ENCODE results near the gene NCOA3. TPM values are rescaled to one million over a fixed set of nuclear protein-coding genes. Genes with fewer than 3 reads are reported as not detected.

Gene NCOA3
- total and polyA plus RNA-seq, 2 of the 8 experiments (the other 6 are each of a cell fraction or from before 2014, with no cell fraction given): 7.9 to 24.7 TPM

- H2BK15ac ChIP-seq (ENCODE audit: low read length): no peak overlapping the region
- no peak overlapping the region for H2AK5ac ChIP-seq (ENCODE audit: low read depth, low read length)
- CTCF ChIA-PET (ENCODE audit: partially characterized antibody): interaction anchor here (0.6 to 0.9 kb wide), 2 partner anchors 11 to 587 kb away, joined by 3 read pairs; no protein-coding TSS in a partner anchor
- H4K91ac ChIP-seq (replicated peaks; ENCODE audit: insufficient read length, low read length): no peak overlapping the region
- peaks cover 0 to 6% (median 1%) of the 10 kb centered on the region in 4 experiments; a peak in 3 of 7 replicates for H3K4me1 ChIP-seq (replicated peaks in 1 of 4; ENCODE audit: control insufficient read depth in 3 of 4, insufficient read depth in 4 of 4, low read length in 3 of 4)
- H3K14ac ChIP-seq (ENCODE audit: insufficient read length): no peak overlapping the region
- no peak overlapping the region for H3K4ac ChIP-seq (replicated peaks; ENCODE audit: insufficient read length, low read depth, low read length)
- DNase-seq (ENCODE audit: low read depth in 1 of 2, low spot score in 2 of 2) (no peak), FAIRE-seq (no peak)
- H2AFZ ChIP-seq (ENCODE audit: low read length): no peak overlapping the region
- H3K36me3 ChIP-seq (ENCODE audit: control insufficient read depth in 2 of 4, insufficient read depth in 4 of 4, low read length in 3 of 4): no peaks in the 10 kb centered on the region
- no peak overlapping the region for H3K4me2 ChIP-seq (ENCODE audit: insufficient read depth in 1 of 2, low read depth in 2 of 2, low read length in 2 of 2)
- POLR2A ChIA-PET (ENCODE audit: partially characterized antibody): interaction anchor here (0.7 to 1.0 kb wide), 2 partner anchors 15 to 47 kb away, joined by 3 read pairs; no protein-coding TSS in a partner anchor
- no peak overlapping the region for H4K8ac ChIP-seq (ENCODE audit: extremely low read depth, insufficient read depth, low read length)
- H3K27ac ChIP-seq (ENCODE audit: low read depth, low read length): no peak overlapping the region
- no peak overlapping the region for H2BK12ac ChIP-seq (ENCODE audit: low read depth, low read length)
- H3K9ac ChIP-seq (replicated peaks in 1 of 4; ENCODE audit: extremely low read depth in 1 of 4, low read depth in 3 of 4, low read length in 3 of 4): no peak overlapping the region
- no peak overlapping the region for H2BK120ac ChIP-seq (replicated peaks; ENCODE audit: low read depth, low read length)
- no peak overlapping the region for H3K23ac ChIP-seq (ENCODE audit: insufficient read length)
- no peak overlapping the region for H3K56ac ChIP-seq (replicated peaks; ENCODE audit: insufficient read length, low read depth, low read length)
- no peaks in the 10 kb centered on the region for H3K27me3 ChIP-seq (replicated peaks in 1 of 4; ENCODE audit: control insufficient read depth in 3 of 4, extremely low read depth in 1 of 4, insufficient read depth in 3 of 4, low read length in 3 of 4)
- no peak overlapping the region for H3K18ac ChIP-seq (ENCODE audit: extremely low read depth, low read length)
- no peak overlapping the region for H3K4me3 ChIP-seq (ENCODE audit: extremely low read depth in 1 of 4, insufficient read depth in 2 of 4, low read depth in 3 of 4, low read length in 4 of 4)
- H3K9me3 ChIP-seq (ENCODE audit: insufficient read depth in 2 of 2, low read depth in 1 of 2, low read length in 1 of 2): no peaks in the 10 kb centered on the region
- H4K5ac ChIP-seq (ENCODE audit: insufficient read length, low read depth, low read length): no peak overlapping the region
- H3K79me1 ChIP-seq (ENCODE audit: low read depth, low read length): peaks cover 5% of the 10 kb centered on the region; the same call in 1 of the 2 replicates
- H2BK20ac ChIP-seq (ENCODE audit: low read length): no peak overlapping the region
- 91% methylated on average over 3 of the region's 3 CpGs; no CpG with 5 or more reads in 1 of the 2 experiments for WGBS, 2 experiments (ENCODE audit: extremely low coverage in 1 of 2, insufficient coverage in 1 of 2, insufficient read length in 1 of 2, insufficient replicate concordance in 2 of 2, low coverage in 1 of 2, low lambda C conversion rate in 2 of 2, missing lambda C conversion rate in 1 of 2)
- no peak overlapping the region for H2BK5ac ChIP-seq (ENCODE audit: low read depth, low read length)
- H3K79me2 ChIP-seq (ENCODE audit: control insufficient read depth in 1 of 2, insufficient read depth in 2 of 2, low read length in 2 of 2): peaks cover 0 to 61% of the 10 kb centered on the region in 2 experiments; a peak in 3 of 4 replicates
- H3K23me2 ChIP-seq (ENCODE audit: low read depth, low read length): no peaks in the 10 kb centered on the region
- peaks cover 0 to 1% of the 10 kb centered on the region in 2 experiments for H4K20me1 ChIP-seq (replicated peaks in 1 of 2; ENCODE audit: control insufficient read depth in 1 of 2, insufficient read depth in 2 of 2, low read length in 2 of 2)
- TF ChIP-seq BCL11A (IDR thresholded peaks at IDR 0.05; ENCODE audit: low read depth in 2 of 2, low read length in 2 of 2): no peak
- TF ChIP-seq TAF1 (IDR thresholded peaks at IDR 0.05; ENCODE audit: low read depth, low read length): no peak
- no peak for TF ChIP-seq BACH1 (IDR thresholded peaks at IDR 0.05; ENCODE audit: low read length)
- TF ChIP-seq POLR2AphosphoS5 (IDR thresholded peaks at IDR 0.05; ENCODE audit: low read depth, low read length): no peak
- no peak for TF ChIP-seq SP1 (IDR thresholded peaks at IDR 0.05; ENCODE audit: low read depth, low read length)
- TF ChIP-seq SIRT6 (IDR thresholded peaks at IDR 0.05; ENCODE audit: low read length): no peak
- no peak for TF ChIP-seq CHD1 (IDR thresholded peaks at IDR 0.05; ENCODE audit: low read depth, low read length)
- no peak for TF ChIP-seq TAF7 (optimal IDR thresholded peaks at IDR 0.05; ENCODE audit: borderline replicate concordance, low read depth, low read length)
- no peak for TF ChIP-seq ATF3 (IDR thresholded peaks at IDR 0.05; ENCODE audit: insufficient read depth, low read depth, low read length)
- TF ChIP-seq KDM4A (IDR thresholded peaks at IDR 0.05; ENCODE audit: low read depth, low read length, severe bottlenecking): no peak
- TF ChIP-seq USF2 (IDR thresholded peaks at IDR 0.05; ENCODE audit: low read length): no peak
- TF ChIP-seq MAFK (IDR thresholded peaks at IDR 0.05; ENCODE audit: low read depth, low read length): no peak
- TF ChIP-seq GTF2F1 (IDR thresholded peaks at IDR 0.05; ENCODE audit: borderline replicate concordance, low read depth, low read length): no peak
- no peak for TF ChIP-seq EGR1 (IDR thresholded peaks at IDR 0.05; ENCODE audit: borderline replicate concordance, low read depth, low read length)
Observed at GRCh38 chr20:47549671-47550070, 48.0 kb downstream of the NCOA3 start.
